OCI-LY7 (cell line): ENCODE results near the gene CNTNAP4.

Experiments used
- CTCF ChIP-seq: fragments of 200-600 bp; sonication (generic); conservative IDR thresholded peaks from 2 replicates; pipeline ENCODE4 v1.5.1; 2014; ENCODE audit warnings: mild to moderate bottlenecking, antibody characterized with exemption, low read length, moderate library complexity, mixed read lengths
- EZH2phosphoT487 ChIP-seq: fragments of 200-600 bp; sonication (generic); IDR thresholded peaks from 2 replicates; pipeline ENCODE4 v1.6.1; 2018; ENCODE audit warnings: low read depth, borderline replicate concordance, mild to moderate bottlenecking, mixed run types, antibody characterized with exemption, low read length, moderate library complexity, mixed read lengths

GRCh38 chr16:76309639-76310335 lies 32.6 kb downstream of the CNTNAP4 start:
- TF ChIP-seq CTCF: no peak
- TF ChIP-seq EZH2phosphoT487: no peak
